Lower lobe of right lung (tissue), 2 donors: ENCODE data around the gene BICD2. TPM values are rescaled to one million over a fixed set of nuclear protein-coding genes. Genes with fewer than 3 reads are reported as not detected.

Source experiments
- ATAC-seq, 2 donors: fragments of 200-7000 bp; cut with Tn5 transposase; one replicate each; pipeline ENCODE4 v1.9.1; 2020 to 2022; ENCODE audit warnings: mild to moderate bottlenecking in 2 of 2, moderate library complexity in 2 of 2
- DNase-seq: peaks from one replicate; pipeline ENCODE4 v3.0.0-alpha.2; 2020
- H3K27ac ChIP-seq: fragments of 200-600 bp; one replicate; pipeline ENCODE4 v1.8.0; 2022
- H3K27me3 ChIP-seq: fragments of 200-600 bp; one replicate; pipeline ENCODE4 v1.8.0; 2022; ENCODE audit warnings: low read depth
- H3K36me3 ChIP-seq: fragments of 200-600 bp; one replicate; pipeline ENCODE4 v1.8.0; 2022; ENCODE audit warnings: mild to moderate bottlenecking
- H3K4me1 ChIP-seq: fragments of 200-600 bp; one replicate; pipeline ENCODE4 v1.8.0; 2022
- H3K4me3 ChIP-seq: fragments of 200-600 bp; one replicate; pipeline ENCODE4 v1.8.0; 2022; ENCODE audit warnings: mild to moderate bottlenecking
- H3K9me3 ChIP-seq: fragments of 200-600 bp; one replicate; pipeline ENCODE4 v1.8.0; 2022
- intact Hi-C: fragments of 100-400 bp; cut with DNase I; formaldehyde crosslinking; loops from one replicate; pipeline ENCODE4 v1.11.0; 2022
- total RNA-seq: library from RNA; stranded (reverse); fragmentation: NEBNext Ultra II Directional; extraction: Animal tissue kit (Norgen Biotek cat#: 25700); gene quantifications from one replicate; pipeline ENCODE4 v1.2.1, GENCODE V29; 2021
- TF ChIP-seq, protein P1 (sequence below): fragments of 200-600 bp; IDR thresholded peaks from one replicate; pipeline ENCODE4 v1.8.0; 2022; ENCODE audit warnings: antibody characterized with exemption, mild to moderate bottlenecking
- donor health status: DM: no; HTN: yes; CAD: no; lungs with severe emphysema.

Gene BICD2
- total RNA-seq, 1 donor from 2014 or later = 34.9 TPM

- intact Hi-C loops = no loop called here
- Histone ChIP-seq H3K9me3 (peaks cover 3% of the 10 kb centered on the region), H3K4me1 (no peaks in the 10 kb centered on the region), H3K36me3 (no peaks in the 10 kb centered on the region), H3K27me3 (no peaks in the 10 kb centered on the region), H3K4me3 (no peak overlapping the region), H3K27ac (no peak overlapping the region)
- DNase-seq (no peak), ATAC-seq (no peak)
- TF ChIP-seq, protein P1, sequence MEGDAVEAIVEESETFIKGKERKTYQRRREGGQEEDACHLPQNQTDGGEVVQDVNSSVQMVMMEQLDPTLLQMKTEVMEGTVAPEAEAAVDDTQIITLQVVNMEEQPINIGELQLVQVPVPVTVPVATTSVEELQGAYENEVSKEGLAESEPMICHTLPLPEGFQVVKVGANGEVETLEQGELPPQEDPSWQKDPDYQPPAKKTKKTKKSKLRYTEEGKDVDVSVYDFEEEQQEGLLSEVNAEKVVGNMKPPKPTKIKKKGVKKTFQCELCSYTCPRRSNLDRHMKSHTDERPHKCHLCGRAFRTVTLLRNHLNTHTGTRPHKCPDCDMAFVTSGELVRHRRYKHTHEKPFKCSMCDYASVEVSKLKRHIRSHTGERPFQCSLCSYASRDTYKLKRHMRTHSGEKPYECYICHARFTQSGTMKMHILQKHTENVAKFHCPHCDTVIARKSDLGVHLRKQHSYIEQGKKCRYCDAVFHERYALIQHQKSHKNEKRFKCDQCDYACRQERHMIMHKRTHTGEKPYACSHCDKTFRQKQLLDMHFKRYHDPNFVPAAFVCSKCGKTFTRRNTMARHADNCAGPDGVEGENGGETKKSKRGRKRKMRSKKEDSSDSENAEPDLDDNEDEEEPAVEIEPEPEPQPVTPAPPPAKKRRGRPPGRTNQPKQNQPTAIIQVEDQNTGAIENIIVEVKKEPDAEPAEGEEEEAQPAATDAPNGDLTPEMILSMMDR = no peak
Measured at GRCh38 chr9:92685022-92685421, 79.6 kb downstream of the BICD2 start.

DNA sequence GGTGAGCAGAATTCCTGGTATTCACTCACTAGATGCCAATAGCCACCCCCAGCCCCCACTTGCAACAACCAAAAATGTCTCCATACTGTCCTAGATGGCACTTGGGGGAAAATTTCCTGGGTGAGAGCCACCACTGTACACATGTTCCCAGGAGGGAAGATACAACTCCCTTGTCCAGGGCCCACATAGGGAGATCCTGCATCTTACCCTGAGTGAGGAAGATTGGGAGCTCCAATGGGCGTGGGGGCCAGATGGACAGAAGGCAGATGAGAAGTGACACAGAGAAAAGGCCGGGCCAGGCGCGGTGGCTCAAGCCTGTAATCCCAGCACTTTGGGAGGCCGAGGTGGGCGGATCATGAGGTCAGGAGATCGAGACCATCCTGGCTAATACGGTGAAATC, 82.4 kb downstream of the BICD2 start:
- intact Hi-C loops = no loop called here

DNA sequence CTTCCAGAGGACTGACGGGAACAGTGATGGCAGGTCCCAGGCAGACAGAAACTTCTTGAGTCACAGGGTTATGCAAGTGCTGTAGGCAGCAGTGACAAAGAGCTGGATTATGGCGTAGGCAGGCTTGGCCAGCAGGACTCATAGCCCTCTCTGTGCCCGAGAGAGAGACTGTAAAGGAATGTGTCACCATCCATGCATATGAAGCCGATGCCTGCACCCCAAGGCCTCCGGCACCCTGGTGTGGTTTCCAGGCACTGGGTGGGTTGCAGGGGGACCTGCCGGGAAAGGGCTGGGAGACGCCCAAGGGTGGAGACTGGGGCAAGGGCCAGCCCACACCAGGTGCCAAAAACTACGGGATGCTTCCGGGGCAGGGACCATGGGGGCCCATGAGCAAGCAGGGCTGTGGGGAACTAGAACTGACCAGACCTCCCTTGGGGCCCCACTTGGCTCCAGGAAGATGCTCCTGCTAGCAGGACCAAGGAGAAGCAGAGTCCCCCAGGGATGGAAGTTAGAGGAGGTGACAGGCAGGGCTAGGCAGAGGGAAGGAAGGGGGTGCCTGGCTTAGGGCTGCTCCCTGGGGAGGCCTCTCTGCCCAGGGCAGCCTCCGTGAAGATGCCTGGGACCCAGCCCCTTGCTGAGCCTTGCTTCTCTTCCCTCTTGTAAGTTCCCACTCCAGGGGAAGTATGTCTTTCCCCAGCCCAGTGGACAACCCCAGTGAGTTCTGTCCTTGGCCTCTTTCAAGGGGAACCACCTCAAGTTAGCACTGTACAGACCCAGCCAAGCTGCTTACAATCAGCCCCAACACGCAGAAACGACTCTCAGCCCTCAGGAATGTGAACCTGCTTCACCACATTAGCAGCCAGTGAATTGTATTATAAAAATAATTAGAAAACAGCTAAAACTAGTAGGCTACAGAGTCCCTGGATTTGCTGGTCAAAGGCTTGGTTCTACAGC, 84.2 kb downstream of the BICD2 start:
- Histone ChIP-seq H3K36me3 (no peaks in the 10 kb centered on the region), H3K4me1 (no peaks in the 10 kb centered on the region), H3K4me3 (no peak overlapping the region), H3K9me3 (no peaks in the 10 kb centered on the region), H3K27me3 (no peaks in the 10 kb centered on the region), H3K27ac (no peak overlapping the region)
- ATAC-seq (peak in 1 of 2 donors; percentile 21), DNase-seq (no peak)
- intact Hi-C loops = no loop called here
- TF ChIP-seq, protein P1 = no peak

More for the DNA sequence above, 82.4 kb downstream of the BICD2 start:
- no peak overlapping the region for H3K4me3 ChIP-seq
- H3K27ac ChIP-seq = no peak overlapping the region
- H3K4me1 ChIP-seq = no peaks in the 10 kb centered on the region
- no peaks in the 10 kb centered on the region for H3K27me3 ChIP-seq
- ATAC-seq (no peak), DNase-seq (no peak)
- no peaks in the 10 kb centered on the region for H3K36me3 ChIP-seq
- TF ChIP-seq, protein P1 = no peak
- no peaks in the 10 kb centered on the region for H3K9me3 ChIP-seq

DNA sequence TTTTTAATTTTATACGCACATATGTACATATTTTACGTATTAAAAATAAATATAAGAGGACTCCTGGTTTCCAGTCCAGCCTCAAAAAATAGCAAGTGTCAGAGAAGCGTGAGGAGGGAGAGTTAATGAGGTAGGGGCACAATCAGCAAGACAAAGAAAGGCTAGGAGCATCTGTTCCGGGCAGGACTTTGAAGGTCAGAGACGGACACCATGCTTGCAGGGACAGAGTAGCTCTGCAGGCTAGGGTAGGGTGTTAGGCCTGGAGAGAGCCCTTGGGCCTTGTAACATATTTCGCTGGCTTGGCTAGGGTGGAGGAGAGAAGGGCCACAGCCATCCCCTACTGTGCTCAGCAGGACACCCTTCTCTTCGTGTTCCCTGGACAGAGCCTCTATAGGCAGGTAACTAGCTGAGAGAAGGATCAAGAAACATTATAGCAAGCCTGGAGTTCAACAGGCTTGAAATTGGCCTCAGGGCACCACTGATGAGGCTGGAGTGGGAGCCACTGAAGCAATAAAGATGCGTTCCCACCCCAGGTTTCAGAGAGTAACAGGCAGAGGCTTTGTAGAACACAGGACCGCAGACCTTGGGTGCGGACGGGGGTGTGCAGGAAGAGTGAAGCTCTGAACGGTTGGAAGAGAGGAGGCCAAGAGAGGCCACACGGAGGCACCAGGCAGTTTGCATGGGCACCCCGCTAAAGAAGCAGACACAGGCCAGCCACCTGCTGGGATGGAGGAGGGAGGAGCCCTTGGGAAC, 85.0 kb downstream of the BICD2 start:
- TF ChIP-seq, protein P1 = no peak
- no peak for DNase-seq
- Histone ChIP-seq H3K27me3 (no peaks in the 10 kb centered on the region), H3K4me3 (no peak overlapping the region), H3K4me1 (no peaks in the 10 kb centered on the region), H3K27ac (no peak overlapping the region), H3K9me3 (no peaks in the 10 kb centered on the region), H3K36me3 (no peaks in the 10 kb centered on the region)
- intact Hi-C loops = no loop called here
- ATAC-seq = no peak

DNA sequence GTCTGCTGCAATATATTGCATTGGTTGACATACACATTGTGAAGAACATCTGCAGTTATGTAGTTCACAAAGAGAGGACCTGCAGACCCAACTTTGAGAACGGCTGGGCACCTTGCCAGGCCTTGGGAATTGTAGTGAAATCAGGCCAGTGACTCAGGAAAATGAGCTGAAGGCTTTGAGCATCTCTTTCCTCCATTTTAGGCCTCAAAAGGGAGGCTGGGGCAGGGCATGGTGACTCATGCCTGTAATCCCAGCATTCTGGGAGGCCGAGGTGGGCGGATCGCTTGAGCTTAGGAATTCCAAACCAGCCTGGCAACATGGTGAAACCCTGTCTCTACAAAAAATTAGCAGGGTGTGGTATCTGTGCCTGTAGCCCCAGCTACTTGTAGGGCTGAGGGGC, 93.3 kb downstream of the BICD2 start:
- TF ChIP-seq, protein P1 = no peak
- Histone ChIP-seq H3K27ac (peak overlapping the region; percentile 97), H3K27me3 (no peaks in the 10 kb centered on the region), H3K36me3 (peaks cover 6% of the 10 kb centered on the region), H3K9me3 (no peaks in the 10 kb centered on the region), H3K4me1 (peaks cover 20% of the 10 kb centered on the region), H3K4me3 (peak overlapping the region; percentile 95)
- intact Hi-C loops = no loop called here
- no peak for DNase-seq
- no peak for ATAC-seq
